ENCODE results near the gene PLA2G4E. TPM values are rescaled to one million over a fixed set of nuclear protein-coding genes. Genes with fewer than 3 reads are reported as not detected.

PLA2G4E gene, protein sequence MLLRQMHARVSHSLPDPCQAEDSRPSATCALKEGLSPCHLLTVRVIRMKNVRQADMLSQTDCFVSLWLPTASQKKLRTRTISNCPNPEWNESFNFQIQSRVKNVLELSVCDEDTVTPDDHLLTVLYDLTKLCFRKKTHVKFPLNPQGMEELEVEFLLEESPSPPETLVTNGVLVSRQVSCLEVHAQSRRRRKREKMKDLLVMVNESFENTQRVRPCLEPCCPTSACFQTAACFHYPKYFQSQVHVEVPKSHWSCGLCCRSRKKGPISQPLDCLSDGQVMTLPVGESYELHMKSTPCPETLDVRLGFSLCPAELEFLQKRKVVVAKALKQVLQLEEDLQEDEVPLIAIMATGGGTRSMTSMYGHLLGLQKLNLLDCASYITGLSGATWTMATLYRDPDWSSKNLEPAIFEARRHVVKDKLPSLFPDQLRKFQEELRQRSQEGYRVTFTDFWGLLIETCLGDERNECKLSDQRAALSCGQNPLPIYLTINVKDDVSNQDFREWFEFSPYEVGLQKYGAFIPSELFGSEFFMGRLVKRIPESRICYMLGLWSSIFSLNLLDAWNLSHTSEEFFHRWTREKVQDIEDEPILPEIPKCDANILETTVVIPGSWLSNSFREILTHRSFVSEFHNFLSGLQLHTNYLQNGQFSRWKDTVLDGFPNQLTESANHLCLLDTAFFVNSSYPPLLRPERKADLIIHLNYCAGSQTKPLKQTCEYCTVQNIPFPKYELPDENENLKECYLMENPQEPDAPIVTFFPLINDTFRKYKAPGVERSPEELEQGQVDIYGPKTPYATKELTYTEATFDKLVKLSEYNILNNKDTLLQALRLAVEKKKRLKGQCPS
- not detected for total RNA-seq

DNA sequence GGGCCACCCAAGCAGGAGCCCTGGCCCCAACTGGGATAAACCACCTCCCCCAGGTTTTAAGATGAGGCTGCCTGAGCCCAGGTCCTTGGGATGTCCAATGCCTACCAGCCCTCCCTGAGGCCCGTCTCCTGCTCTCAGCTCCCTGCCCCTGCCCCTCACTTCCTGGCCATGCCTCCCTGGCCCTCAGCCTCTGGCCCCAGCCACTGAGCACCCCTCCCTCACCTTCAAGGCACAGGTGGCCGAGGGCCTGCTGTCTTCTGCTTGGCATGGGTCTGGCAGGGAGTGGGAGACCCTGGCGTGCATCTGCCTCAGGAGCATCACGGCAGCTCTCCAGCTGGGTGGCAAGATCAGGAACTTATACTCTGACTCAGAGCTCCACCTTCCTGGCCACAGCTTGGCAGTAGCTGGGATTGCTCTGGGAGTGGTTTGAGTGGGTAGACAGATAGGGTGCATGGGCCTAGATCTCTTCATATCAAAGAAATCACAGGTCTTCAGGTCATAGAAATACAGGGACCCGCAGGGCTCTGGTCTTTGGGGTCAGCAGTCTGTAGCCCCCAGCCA is at the start of gene PLA2G4E:
PLA2G4E (minus strand) TSS at position 330 of the 561 bp plus-strand sequence; CDS start at position 318, 12 bp downstream.
- peaks cover 0 to 6% (median 1%) of the 10 kb centered on the region in 4 donors for H3K4me1 ChIP-seq
- no peak within 1 kb of the TSS for H3K27ac ChIP-seq (replicated peaks in 1 of 4)
- no peak within 1 kb of the TSS for H3K4me3 ChIP-seq
- no peaks in the 10 kb centered on the region for H3K36me3 ChIP-seq
- no peaks in the 10 kb centered on the region for H3K9me3 ChIP-seq
- DNase-seq (ENCODE audit: extremely low spot score) = no peak
- intact Hi-C loops (cut with DNase I) = no loop called here
- no peaks in the 10 kb centered on the region for H3K27me3 ChIP-seq
- 85% methylated on average over 4 of the region's 5 CpGs for WGBS
- TF ChIP-seq POLR2A (IDR thresholded peaks at IDR 0.05; ENCODE audit: low read depth) (no peak), POLR2AphosphoS5 (IDR thresholded peaks at IDR 0.05) (no peak), EP300 (IDR thresholded peaks at IDR 0.05) (no peak)
- TF ChIP-seq, protein P1, sequence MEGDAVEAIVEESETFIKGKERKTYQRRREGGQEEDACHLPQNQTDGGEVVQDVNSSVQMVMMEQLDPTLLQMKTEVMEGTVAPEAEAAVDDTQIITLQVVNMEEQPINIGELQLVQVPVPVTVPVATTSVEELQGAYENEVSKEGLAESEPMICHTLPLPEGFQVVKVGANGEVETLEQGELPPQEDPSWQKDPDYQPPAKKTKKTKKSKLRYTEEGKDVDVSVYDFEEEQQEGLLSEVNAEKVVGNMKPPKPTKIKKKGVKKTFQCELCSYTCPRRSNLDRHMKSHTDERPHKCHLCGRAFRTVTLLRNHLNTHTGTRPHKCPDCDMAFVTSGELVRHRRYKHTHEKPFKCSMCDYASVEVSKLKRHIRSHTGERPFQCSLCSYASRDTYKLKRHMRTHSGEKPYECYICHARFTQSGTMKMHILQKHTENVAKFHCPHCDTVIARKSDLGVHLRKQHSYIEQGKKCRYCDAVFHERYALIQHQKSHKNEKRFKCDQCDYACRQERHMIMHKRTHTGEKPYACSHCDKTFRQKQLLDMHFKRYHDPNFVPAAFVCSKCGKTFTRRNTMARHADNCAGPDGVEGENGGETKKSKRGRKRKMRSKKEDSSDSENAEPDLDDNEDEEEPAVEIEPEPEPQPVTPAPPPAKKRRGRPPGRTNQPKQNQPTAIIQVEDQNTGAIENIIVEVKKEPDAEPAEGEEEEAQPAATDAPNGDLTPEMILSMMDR (IDR thresholded peaks at IDR 0.05) = no peak

DNA sequence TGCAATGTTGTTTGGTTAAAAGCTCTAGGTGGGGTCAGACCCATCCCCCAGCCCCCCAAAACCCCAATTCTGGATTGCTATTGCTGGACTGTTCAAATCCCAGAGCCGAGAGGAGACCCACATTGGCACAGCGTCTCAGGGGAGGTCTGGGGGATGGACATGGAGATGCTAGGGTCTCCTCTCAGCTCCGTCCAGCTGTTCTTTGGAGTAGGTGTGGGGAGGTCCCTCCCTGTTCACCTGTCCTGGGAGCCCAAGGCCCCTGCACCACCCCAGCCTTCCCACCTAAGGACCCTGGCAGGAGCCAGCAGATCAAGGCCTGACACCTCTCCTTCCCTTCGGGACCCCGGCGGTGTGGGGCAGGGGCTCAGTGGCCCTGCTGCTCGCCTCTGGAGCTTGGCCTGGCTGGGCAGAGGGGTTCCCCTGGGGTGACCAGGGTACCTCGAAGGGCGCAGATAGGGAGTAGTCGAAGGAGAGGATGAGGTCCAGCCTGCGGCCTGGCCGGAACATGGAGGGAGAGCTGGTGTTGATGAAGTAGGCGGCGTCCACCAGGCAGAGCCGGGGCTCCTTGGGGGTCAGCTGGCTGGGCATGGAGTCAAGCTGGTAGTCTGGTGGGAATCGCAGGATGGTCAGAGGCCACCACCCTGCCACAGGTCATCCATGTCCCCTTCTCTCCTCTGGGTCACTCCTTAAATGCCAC is 49.6 kb upstream of the PLA2G4E start:
- H3K4me1 ChIP-seq = no peaks in the 10 kb centered on the region
- H3K27ac ChIP-seq (replicated peaks in 1 of 4) = no peak overlapping the region
- no peak for DNase-seq (ENCODE audit: extremely low spot score)
- 93% methylated on average over 12 of the region's 16 CpGs for WGBS
- peaks cover 0 to 36% (median 0%) of the 10 kb centered on the region in 4 donors for H3K27me3 ChIP-seq
- peaks cover 0 to 4% (median 0%) of the 10 kb centered on the region in 4 donors for H3K9me3 ChIP-seq
- H3K36me3 ChIP-seq = no peaks in the 10 kb centered on the region
- intact Hi-C loops (cut with DNase I) = no loop called here
- H3K4me3 ChIP-seq = no peak overlapping the region
- TF ChIP-seq POLR2AphosphoS5 (IDR thresholded peaks at IDR 0.05) (no peak), POLR2A (IDR thresholded peaks at IDR 0.05; ENCODE audit: low read depth) (no peak), EP300 (IDR thresholded peaks at IDR 0.05) (no peak)
- TF ChIP-seq, protein P1 (IDR thresholded peaks at IDR 0.05) = no peak

DNA sequence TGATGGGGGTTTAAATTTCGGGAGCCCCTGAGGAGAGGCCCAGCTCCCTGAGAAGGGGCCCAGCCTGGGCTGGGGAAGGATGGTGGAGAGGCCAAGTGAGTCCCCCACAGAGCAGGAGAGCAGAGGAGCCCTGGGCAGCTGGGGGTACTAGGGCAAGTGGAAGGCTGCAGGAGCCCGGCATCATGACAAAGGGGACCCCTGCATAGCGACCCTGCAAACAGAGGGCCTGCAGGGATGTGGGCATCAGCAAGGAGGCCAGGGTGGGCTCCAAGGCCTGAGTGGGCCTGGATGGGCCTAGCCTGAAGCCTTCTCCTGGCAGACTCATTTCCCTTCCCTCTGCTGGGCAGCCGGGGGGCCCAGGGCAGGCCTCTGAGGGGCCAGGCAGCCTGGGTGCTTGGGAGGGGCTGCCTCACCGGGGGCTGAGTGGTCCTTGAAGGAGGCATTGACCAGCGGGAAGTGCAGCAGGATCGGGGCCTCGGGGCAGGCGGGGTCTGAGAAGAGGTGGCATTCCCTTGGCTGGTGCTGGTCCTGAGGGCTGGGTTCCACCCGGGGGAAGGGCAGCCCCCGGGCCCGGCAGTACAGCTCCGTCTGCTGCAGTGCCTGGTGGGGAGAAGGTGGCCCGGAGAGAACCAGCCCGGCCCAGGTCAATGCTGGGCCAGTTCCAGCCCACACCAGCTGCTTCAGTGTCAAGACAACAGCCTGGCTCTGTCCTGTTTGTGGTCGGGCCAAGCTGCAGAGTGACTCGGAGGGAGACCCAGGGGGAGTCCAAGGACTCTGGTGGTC is 48.8 kb upstream of the PLA2G4E start:
- TF ChIP-seq POLR2AphosphoS5 (IDR thresholded peaks at IDR 0.05) (no peak), POLR2A (IDR thresholded peaks at IDR 0.05; ENCODE audit: low read depth) (no peak), EP300 (IDR thresholded peaks at IDR 0.05) (no peak)
- TF ChIP-seq, protein P1 (IDR thresholded peaks at IDR 0.05) = no peak
- no peak overlapping the region for H3K27ac ChIP-seq (replicated peaks in 1 of 4)
- peaks cover 0 to 4% (median 0%) of the 10 kb centered on the region in 4 donors for H3K9me3 ChIP-seq
- DNase-seq (ENCODE audit: extremely low spot score) = no peak
- 80% methylated on average over 6 of the region's 17 CpGs for WGBS
- no peaks in the 10 kb centered on the region for H3K4me1 ChIP-seq
- no peak overlapping the region for H3K4me3 ChIP-seq
- no peaks in the 10 kb centered on the region for H3K36me3 ChIP-seq
- intact Hi-C loops (cut with DNase I) = no loop called here
- H3K27me3 ChIP-seq = peaks cover 0 to 41% (median 0%) of the 10 kb centered on the region in 4 donors

DNA sequence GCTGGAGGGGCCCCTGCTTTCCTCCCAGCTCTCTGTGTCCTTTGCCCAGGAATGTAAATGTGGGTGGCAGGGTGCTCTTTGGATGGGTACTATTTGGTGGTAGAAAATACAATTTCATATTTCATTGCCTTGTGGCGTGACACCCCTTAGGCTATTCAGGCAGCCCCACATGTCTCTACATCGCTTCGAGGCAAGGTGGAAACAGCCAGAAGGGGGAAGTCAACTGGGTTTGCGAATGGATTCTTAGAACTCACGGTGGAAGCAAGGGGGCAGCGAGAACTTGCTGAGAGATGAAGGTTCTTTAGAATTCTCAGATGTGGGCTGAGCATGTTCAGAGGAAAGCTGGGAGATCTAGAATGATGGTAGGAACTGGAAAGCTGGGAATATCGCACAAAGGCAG is 48.2 kb upstream of the PLA2G4E start:
- no peak overlapping the region for H3K4me3 ChIP-seq

More for the DNA sequence above, 48.2 kb upstream of the PLA2G4E start:
- no peak for DNase-seq (ENCODE audit: extremely low spot score)
- Histone ChIP-seq H3K27ac (replicated peaks in 1 of 4) (no peak overlapping the region), H3K27me3 (peaks cover 0 to 41% (median 0%) of the 10 kb centered on the region in 4 donors), H3K36me3 (no peaks in the 10 kb centered on the region), H3K9me3 (peaks cover 0 to 4% (median 0%) of the 10 kb centered on the region in 4 donors), H3K4me1 (no peaks in the 10 kb centered on the region)
- TF ChIP-seq POLR2AphosphoS5 (IDR thresholded peaks at IDR 0.05) (no peak), EP300 (IDR thresholded peaks at IDR 0.05) (no peak), POLR2A (IDR thresholded peaks at IDR 0.05; ENCODE audit: low read depth) (no peak)
- TF ChIP-seq, protein P1 (IDR thresholded peaks at IDR 0.05) = no peak
- intact Hi-C loops (cut with DNase I) = no loop called here
- WGBS = 92% methylated on average over 7 of the region's 7 CpGs

Data from esophagus muscularis mucosa (tissue), 4 donors.